HG03565 (cell line): Measurements from ENCODE around the gene RAVER1.

Source experiments
- ATAC-seq: cut with Tn5 transposase; IDR thresholded peaks from one replicate; pipeline ENCODE4 v1.9.1; 2021; ENCODE audit warnings: mild to moderate bottlenecking, moderate library complexity; ENCODE audit not compliant: unreplicated experiment

The RAVER1 gene

DNA sequence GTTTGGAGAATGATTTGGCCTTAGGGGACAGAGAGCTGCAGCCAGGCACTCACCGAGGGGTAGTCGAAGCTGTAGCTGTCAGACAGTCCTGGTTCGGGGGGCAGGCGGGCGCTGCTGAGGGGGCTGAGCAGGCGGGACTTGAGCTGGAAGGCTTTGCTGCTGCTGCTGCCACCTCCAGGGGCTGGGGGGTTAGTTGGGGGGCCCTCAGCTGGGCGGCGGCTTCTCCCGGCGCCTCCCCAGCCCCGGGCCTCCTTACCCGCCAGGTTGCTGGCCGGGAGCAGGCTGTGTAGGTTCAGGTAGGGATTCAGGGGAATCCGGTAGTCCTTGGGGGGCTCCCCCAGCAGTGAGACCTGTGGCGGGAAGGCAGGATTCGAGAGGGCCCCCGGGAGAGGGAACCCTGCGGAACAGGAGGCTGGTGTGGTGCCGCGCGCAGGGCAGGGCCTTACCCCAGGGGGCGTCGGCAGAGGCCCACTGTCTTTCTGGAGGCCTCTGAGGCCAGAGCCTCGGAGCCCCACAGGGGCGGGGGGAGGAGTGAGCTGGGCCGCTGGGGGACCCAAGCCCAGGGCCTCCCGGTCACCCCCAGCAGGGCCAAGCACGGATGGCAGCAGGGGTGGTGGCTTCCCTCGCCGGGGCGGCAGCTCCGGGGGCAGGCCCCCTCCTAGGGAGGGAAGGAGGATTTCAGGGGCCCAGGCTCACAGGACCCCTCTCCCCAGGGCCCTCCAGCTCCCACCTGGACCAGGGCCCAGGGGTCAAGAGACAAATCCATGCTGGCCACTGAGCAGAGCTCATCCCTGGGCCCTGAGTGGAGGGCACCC, 12.5 kb downstream of the RAVER1 start:
- no peak for ATAC-seq

DNA sequence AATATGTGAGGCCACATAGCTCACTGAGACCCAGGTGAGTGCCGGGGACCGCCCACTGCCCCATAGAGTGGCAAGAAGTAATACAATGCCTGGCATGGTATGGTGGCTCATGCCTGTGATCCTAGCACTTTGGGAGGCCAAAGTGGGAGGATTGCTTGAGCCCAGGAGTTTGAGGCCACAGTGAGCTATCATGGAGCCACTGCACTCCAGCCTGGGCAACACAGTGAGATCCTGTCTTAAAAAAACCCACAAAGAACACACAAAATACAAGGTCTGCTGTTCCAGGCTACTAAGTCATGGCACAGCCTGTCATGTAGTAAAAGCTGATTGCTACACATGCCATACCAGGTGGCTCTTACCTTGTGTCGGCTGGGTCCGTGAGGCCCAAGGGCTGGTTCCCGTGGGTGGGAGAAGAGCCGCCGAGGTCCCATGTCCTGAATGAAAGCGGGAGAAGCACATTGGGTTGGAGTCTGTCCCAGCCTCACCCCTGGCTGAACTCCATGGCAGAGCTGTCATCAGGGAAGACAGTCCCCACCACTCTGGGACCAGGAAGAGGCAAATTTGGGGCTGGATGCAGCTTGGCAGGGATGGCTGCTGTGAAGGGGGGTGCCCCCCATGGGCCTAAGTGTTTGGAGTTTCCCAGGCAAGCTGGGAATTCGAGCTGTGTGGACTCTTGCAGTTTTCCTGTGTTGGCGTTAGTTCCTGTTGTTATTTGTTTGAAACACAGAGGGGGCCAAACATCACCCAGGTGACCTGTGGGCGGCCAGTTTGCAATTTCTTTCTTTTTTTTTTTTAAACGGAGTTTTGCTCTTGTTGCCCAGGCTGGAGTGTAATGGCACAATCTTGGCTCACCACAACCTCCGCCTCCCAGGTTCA, 14.3 kb downstream of the RAVER1 start:
- no peak for ATAC-seq

DNA sequence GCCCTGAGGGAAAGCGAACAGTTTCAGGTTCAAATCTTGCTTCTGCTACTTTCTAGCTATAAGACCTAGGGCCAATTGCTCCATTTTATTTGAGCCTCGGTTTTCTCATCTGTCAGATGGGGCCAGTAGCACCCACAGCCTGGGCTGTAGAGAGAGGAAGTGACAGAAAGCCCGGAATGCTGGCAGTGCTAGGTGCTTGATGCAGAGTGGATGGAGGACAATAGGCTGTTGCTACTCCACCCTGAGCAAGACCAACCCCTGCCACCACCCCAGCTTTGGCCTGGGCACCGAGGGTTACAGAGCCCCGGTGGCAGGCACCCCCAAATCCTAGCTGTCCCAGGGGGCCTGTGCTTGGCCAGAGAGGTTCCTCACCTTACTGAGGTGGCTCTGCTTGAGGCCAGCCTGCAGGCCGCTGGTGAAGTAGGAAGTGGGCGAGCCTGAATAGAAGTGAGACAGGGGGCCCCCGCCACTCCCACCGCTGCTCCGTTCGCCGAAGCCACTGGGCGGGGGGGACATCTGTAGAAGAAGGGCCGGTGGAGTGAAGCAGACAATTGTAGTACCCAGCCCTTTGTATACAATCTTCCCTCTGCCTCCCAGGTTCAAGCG, 15.4 kb downstream of the RAVER1 start:
- no peak for ATAC-seq

DNA sequence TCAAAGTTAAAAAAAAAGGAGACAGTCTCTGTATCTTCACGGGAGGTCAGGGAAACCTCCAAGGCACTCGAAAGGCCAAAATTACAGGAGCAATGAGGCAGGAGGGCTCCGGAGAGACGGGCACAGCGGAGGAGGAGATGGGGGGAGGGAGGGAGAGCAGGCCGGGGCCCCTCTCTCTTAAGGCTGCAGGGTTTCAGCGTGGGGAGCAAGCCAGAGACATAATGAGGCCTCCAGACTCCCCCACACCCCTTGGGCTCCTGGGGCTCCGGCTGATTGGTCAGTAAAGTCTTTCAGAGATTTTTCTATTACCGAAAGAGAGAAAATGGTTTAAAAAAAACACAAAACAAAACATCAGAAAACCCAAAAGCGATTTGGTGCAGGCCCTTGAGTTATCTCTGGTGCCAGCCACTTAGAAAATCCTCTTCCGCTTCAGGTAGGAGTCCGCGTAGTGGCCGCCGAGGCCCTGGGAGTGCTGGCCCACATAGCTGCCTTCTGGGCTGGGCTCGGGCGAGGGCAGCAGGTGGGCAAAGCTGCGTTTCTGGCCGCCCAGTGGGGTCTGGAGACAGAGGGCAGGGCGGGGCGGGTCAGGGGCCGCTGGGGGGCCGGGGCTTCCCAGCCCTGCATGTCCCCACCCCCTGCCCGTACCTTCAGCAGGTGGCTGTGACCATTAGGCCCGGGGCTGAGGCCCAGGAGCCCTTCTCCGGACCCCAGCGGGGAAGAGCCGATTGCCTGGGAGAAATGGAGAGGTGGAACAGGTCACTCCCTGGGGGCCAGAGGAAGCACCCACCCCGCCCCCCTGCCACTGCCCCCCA, 16.1 kb downstream of the RAVER1 start:
- ATAC-seq: no peak

DNA sequence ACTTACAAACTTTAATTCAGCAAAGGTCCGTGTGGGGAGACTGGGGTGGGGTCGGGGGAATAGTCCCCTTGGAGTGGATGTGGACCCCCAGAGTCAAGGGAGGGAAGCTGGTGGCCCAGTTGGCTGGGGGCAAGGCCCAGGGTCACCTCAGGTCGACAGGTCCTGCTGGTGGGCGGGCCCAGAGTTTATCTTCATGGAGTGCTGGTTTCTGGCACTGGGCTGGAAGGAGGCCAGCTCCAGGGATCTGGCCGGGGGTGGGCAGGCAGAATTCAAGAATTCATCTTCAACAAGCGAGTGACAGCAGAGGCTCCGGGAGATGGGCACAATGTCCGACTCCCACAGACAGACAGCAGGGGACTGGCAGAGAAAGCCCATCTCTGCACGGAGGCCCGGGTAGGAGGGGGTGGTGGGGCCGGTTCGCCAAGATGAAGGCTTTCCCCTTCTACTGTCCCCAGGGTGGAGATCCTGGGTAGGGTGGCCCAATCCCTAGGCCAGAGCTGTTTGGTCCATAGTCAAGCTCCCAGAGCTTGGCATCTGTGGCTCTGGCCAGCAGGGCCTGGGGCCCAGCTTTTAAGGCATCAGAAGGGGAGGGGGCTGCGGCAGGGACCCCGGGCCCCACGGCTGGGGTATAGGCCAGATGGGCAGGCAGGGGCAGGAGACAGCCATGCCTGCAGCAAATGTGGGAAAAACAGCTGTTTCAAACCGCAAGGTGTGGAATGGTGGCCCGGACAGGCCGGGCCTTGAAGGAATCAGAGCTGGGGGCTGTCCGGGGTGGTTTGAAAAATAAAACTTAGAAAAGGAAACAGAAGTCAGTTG, 16.9 kb downstream of the RAVER1 start:
- no peak for ATAC-seq

DNA sequence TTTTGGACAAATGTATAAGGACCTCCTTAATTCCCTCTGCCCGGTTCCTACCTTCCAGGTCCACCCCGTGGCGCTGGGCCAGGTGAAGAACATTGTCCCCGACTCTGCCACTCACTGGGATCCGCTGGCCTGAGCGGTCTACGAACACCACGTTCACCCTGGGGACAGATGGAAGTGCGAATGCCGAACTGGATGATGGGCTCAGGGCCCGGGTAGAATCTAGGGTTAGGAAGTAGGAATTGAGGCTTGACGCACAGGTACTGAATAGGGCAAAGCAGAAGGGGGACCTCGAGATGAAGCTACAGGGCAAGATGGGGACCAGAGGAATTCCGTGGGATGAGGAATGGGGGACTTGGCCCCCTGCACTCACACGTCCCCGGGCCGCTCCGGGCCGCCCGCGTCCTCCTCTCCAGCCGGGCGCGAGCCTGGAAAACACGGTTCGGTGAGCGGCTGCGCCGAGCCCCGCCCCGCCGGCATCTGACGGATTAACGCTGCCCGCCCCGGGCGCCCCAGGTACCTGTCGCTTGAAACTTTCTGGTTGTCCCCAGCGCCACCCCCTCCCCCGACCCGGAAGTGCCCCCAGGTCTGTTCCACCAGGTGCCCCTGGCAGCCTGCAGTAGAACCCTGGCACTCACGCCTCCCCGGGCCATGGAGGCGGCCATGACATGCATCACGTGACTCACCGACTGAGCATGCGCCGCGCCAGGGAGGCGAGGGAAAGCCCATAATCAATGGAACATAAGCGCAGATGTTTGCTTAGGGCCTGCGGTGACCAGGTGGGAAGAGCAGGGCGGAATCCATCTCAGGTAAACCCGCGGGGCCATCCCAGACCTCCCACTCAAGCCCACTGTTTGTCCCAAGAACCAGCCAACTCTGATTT, 17.8 kb downstream of the RAVER1 start, which contains the start of gene FDX2:
FDX2 (minus strand) TSS at position 681 of the 880 bp plus-strand sequence; CDS start at position 662, 19 bp downstream.
- ATAC-seq: peak; percentile 66

DNA sequence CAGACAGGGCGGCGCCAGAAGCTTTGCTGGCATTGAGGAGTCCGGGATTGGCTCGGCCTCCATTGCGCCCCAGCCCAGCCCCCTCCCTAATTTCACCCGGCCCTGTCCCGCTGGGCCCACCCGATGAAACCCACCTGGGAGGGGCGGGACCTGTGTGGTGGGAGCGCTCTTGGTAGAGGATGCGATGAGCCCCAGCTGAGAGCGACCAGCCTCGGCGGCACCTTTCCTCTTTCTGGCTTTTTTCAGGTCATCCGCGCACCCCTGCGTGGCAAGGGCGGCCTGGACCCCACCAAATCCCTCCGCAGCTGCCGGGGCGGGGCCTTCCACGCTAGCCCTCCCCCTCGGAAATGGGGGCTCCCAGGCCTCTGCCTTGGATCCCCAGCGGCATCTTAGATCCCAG, 23.9 kb downstream of the RAVER1 start, which contains the start of gene ZGLP1:
ZGLP1 (minus strand) TSS at position 393 of the 400 bp plus-strand sequence.
- ATAC-seq: no peak

DNA sequence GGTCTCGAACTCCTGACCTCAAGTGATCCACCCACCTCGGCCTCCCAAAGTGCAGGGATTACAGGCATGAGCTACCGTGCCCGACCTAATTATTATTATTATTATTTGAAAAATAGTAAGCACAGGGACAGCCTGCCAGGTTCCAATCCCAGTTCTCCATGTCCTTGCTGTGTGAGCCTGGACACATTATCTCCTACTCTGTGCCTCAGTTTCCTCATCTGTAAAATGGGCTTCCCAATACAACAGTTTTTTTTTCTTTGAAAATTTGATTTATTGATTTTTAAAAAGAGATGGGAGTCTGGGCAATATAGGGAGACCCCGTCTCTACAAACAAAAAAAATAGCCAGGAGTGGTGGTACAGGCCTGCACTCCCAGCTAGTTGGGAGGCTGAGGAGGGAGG, 27.0 kb downstream of the RAVER1 start:
- no peak for ATAC-seq

DNA sequence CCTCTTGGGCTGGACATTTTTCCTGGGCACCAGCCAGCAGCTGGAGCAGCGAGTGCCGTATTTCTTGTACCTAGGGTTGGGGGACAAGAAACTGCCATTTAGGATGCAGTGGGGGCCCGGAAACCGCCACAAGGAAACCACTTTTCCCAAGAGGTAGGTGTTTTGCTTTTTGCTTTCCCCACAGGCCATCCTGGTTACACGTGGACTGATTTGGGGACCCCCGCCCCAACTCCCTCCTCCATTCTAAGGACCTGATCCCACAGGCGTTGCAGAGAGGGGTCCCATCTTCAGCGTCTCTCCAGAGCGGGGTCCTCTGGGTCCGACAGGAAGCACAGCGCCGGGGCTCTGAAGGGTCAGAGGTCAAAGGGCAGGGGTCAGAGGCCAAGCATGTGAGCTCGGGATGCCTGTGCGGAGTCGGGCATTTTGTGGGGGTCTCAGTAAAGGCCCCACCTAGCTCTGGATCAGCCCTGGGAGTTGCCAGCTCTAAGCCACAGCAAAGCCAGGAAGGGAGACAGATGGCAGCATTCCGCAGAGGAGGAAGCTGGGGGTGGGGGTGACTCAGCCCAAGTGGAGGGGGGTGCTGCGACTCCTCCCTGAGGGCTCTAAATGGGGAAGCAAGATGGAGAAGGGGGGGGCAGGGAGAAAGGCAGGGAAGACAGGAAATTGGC, 28.1 kb downstream of the RAVER1 start:
- ATAC-seq: no peak

DNA sequence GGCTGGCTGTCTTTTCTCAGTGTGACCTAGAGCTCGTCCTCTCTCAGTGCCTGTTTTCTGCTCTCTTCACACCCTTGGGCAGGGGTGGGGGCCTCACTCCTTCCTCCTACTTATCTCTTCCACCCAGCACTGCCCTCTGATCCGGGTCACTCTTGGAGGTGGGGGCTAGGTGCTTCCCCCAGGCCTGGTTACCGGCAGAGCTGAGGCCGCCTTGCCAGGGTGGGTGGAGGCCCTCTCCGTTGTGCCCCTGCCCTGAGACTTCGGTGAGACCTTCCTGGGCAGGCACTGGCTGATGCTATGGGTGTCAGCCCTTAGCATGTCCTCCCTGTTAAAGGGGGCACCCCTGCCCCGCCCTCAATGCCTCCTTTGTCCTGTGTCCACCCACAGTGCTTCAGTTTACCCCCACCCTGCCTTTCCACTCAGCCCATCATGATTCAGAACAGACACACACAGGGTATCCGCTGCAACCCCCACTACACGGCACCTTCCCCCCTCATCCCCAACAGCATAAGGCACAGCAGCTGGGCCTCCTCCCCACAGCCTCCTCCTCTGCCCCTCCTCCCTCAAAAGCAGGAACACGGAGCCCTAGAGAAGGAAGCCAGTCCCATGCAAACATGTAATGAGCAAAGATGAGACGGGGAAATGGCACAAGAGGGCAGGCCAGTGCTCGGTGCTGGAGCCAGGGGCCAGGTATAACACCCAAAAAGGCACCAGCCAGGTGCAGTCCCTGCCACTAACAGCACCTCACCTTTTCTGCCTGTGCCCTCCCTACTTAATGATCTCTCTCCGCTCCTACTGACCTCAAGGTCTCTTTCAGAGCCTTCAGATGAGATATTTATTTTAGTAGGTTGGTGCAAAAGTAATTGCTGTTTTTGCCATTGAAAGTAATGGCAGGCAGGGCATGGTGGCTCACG, 33.5 kb downstream of the RAVER1 start:
- no peak for ATAC-seq

DNA sequence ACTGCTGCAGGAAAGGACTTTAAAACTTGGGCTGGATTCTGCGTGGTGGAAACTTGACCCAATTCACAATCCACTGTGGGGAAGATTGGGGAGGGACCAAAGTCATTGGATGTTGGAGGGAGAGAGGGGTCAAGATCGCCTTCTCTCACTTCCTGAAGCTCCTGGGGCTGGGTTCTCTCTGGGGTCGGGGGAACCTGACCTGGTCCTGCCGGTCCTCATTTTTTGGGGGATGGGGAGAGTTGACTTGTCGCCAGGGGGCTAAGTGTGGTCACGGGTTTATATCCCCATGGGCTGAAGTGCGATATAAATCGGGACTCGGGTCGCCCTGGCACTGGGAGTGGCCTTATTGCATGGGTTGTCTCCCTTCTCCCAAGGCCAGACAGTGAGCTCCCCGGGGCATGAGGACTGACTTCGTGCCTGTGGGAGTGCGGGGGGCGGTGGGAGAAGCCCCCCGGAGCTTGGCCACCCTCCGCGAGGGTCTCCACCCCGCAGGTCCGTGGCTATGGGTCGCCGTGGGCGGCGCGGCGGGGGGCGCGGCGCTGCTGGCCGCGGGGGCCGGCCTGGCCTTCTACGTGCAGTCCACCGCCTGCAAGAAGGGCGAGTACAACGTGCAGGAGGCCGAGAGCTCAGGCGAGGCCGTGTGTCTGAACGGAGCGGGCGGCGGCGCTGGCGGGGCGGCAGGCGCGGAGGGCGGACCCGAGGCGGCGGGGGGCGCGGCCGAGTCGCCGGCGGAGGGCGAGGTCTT, 37.3 kb downstream of the RAVER1 start:
- no peak for ATAC-seq

DNA sequence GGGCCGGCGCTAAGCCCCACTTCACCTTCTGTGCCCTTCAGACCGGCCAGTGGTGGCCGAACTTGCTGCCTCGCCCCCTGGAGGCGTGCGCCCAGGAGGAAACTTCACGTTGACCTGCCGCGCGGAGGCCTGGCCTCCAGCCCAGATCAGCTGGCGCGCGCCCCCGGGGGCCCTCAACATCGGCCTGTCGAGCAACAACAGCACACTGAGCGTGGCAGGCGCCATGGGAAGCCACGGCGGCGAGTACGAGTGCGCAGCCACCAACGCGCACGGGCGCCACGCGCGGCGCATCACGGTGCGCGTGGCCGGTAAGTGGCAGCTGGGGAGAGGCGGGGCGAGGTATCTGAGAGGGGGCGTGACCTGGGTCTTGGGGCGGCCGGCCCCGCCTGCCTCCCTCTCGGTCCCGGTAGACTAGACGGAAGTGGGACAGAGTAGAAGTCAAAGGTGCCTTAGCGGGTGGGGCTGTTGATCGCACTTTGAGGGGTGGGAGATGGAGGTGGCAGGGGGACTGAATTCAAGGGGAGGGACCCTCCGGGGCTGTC, 38.0 kb downstream of the RAVER1 start:
- no peak for ATAC-seq

DNA sequence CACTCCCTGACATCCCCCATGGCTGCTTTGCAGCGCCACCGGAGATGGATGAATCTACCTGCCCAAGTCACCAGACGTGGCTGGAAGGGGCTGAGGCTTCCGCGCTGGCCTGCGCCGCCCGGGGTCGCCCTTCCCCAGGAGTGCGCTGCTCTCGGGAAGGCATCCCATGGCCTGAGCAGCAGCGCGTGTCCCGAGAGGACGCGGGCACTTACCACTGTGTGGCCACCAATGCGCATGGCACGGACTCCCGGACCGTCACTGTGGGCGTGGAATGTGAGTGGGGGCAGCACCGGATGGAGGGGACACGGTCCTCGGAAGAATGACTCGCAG, 39.0 kb downstream of the RAVER1 start:
- ATAC-seq: no peak

DNA sequence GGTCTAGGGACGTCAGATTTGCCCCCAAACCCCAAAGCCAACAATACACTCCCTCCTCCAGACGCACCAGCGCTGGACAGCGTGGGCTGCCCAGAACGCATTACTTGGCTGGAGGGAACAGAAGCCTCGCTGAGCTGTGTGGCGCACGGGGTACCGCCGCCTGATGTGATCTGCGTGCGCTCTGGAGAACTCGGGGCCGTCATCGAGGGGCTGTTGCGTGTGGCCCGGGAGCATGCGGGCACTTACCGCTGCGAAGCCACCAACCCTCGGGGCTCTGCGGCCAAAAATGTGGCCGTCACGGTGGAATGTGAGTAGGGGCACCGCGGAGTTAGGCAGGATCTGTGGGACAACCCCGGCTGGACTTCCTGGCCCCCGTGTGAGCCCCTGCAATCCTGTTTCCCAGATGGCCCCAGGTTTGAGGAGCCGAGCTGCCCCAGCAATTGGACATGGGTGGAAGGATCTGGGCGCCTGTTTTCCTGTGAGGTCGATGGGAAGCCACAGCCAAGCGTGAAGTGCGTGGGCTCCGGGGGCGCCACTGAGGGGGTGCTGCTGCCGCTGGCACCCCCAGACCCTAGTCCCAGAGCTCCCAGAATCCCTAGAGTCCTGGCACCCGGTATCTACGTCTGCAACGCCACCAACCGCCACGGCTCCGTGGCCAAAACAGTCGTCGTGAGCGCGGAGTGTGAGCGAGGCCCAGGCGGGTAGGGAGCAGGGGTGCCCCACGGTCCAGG, 39.5 kb downstream of the RAVER1 start:
- ATAC-seq: no peak

DNA sequence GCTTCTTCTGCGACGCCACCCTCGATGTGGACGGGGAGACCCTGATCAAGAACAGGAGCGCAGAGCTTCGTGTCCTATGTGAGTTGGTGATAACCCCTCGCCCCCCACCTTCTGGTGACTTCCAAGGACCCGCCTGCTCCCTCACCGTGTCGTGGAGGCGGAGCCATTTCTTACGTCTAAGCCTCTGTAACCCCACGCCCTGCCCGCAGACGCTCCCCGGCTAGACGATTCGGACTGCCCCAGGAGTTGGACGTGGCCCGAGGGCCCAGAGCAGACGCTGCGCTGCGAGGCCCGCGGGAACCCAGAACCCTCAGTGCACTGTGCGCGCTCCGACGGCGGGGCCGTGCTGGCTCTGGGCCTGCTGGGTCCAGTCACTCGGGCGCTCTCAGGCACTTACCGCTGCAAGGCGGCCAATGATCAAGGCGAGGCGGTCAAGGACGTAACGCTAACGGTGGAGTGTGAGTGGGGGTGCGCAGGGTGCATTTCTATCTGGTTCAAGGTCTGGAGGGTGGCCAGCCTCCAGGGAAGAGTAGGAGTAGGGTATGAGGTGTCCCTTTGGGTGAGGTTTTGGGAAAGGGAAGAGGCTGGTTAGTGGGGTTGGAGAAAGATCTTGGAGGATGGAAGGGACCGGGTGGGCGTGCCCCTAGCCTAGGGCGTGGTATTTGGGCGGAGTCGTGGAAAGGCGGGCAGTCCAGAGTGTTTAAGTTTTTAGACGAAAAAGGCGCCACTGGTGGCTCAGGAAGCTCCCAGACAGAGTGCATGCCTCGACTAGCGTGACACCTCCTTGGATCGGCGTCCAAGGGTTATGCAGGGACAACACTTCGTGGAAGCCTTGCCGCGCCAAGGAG, 40.3 kb downstream of the RAVER1 start:
- no peak for ATAC-seq
